Measurements from ENCODE around the gene GBF1. TPM values are rescaled to one million over a fixed set of nuclear protein-coding genes. Genes with fewer than 3 reads are reported as not detected.
"Not testable (repeated sequence)": the region's sequence is repeated elsewhere in the genome, so short reads cannot be mapped to it uniquely, and the experiment has no call there.

GBF1 gene
- total RNA-seq, 3 donors from 2014 or later = 51.9 to 67.8 (median 62.9) TPM

- no peak for DNase-seq
- TF ChIP-seq CTCF (IDR thresholded peaks at IDR 0.05) = no peak
- Histone ChIP-seq H3K4me1 (ENCODE audit: low read depth) (peaks cover 44% of the 10 kb centered on the region), H3K4me3 (no peak overlapping the region), H3K9me3 (no peaks in the 10 kb centered on the region), H3K36me3 (ENCODE audit: low read depth) (no peaks in the 10 kb centered on the region)
- intact Hi-C loops (cut with DNase I, micrococcal nuclease) = no loop called here
- ATAC-seq = no peak
These were observed 2.4 kb downstream of the GBF1 start for GRCh38 chr10:102247734-102248133.

GRCh38 chr10:102252508-102252907, 7.2 kb downstream of the GBF1 start:
- intact Hi-C loops (cut with DNase I, micrococcal nuclease); H3K9me3 ChIP-seq; H3K36me3 ChIP-seq (ENCODE audit: low read depth); DNase-seq; ATAC-seq; H3K4me3 ChIP-seq: not testable (repeated sequence)
- H3K4me1 ChIP-seq (ENCODE audit: low read depth) = peaks cover 25% of the 10 kb centered on the region

GRCh38 chr10:102254426-102254825, 9.1 kb downstream of the GBF1 start:
- no peak overlapping the region for H3K4me3 ChIP-seq
- TF ChIP-seq CTCF (IDR thresholded peaks at IDR 0.05) = no peak
- ATAC-seq (no peak), DNase-seq (no peak)
- peaks cover 10% of the 10 kb centered on the region for H3K4me1 ChIP-seq (ENCODE audit: low read depth)
- no peaks in the 10 kb centered on the region for H3K36me3 ChIP-seq (ENCODE audit: low read depth)
- no peaks in the 10 kb centered on the region for H3K9me3 ChIP-seq
- intact Hi-C loops (cut with DNase I, micrococcal nuclease) = no loop called here

GRCh38 chr10:102255404-102255803, 10.1 kb downstream of the GBF1 start:
- peaks cover 4% of the 10 kb centered on the region for H3K36me3 ChIP-seq (ENCODE audit: low read depth)
- ATAC-seq = no peak
- no peaks in the 10 kb centered on the region for H3K9me3 ChIP-seq
- intact Hi-C loops (cut with DNase I, micrococcal nuclease) = no loop called here
- peaks cover under 1% of the 10 kb centered on the region for H3K4me1 ChIP-seq (ENCODE audit: low read depth)
- TF ChIP-seq CTCF (IDR thresholded peaks at IDR 0.05) = no peak
- no peak for DNase-seq
- no peak overlapping the region for H3K4me3 ChIP-seq

GRCh38 chr10:102261196-102261595, 15.9 kb downstream of the GBF1 start:
- DNase-seq = no peak
- H3K9me3 ChIP-seq = no peaks in the 10 kb centered on the region
- TF ChIP-seq CTCF (IDR thresholded peaks at IDR 0.05) = no peak
- intact Hi-C loops (cut with DNase I, micrococcal nuclease) = no loop called here
- H3K36me3 ChIP-seq (ENCODE audit: low read depth) = peaks cover 4% of the 10 kb centered on the region
- H3K4me1 ChIP-seq (ENCODE audit: low read depth) = no peaks in the 10 kb centered on the region
- no peak overlapping the region for H3K4me3 ChIP-seq
- no peak for ATAC-seq

GRCh38 chr10:102261842-102262241, 16.5 kb downstream of the GBF1 start:
- Histone ChIP-seq H3K4me3 (no peak overlapping the region), H3K4me1 (ENCODE audit: low read depth) (no peaks in the 10 kb centered on the region), H3K36me3 (ENCODE audit: low read depth) (peaks cover 4% of the 10 kb centered on the region), H3K9me3 (no peaks in the 10 kb centered on the region)
- intact Hi-C loops (cut with DNase I, micrococcal nuclease) = no loop called here
- no peak for DNase-seq
- no peak for TF ChIP-seq CTCF (IDR thresholded peaks at IDR 0.05)
- no peak for ATAC-seq
